Measurements from ENCODE around the gene IL23A. TPM values are rescaled to one million over a fixed set of nuclear protein-coding genes. Genes with fewer than 3 reads are reported as not detected.
A peak's percentile ranks its signal among the peaks of the same experiment; 100 is the strongest.

IL23A gene
- total and polyA plus RNA-seq, 2 of the 13 experiments (the other 11 are each of a cell fraction or from before 2014, with no cell fraction given) = 0.33 to 0.35 TPM

DNA sequence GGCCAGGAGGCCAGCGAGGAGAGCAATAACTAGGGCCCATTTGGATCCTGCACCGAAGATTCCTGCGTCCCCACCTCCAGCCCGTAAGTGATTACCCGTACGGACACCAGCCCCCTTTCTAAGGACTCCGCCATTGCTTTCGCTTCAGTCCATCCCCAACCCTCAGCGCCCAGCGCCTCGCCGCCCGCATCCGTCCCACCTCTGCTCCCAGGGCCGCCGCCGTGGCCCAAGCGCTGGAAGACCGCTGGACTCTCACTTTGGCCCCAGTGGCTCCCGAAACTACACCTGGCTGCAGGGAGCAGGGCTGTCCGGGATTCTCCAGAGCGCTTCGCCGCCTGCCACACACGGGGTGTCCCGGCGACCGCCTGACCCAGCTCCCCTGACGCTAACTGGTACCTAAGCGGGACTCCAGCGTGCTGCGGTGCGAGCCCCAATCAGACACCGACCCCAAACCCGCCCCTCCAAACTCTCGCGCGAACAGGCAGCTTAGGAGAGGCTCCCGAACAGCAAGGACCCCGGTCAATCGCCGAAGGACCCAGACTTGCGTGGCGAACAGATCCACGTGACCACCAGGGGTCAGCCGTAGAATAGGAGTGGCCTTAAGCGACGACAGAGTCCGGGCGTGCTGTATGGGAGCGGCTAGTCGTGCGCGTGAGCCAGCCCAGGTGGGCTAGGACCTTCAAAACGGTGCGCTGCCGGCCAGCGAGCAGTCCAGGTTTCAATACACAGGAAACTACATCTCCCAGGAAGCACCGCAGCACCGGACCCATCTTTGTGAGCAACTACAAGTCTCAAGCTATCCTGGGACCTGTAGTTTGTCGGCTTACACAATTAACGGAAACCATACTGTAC is 22.8 kb upstream of the IL23A start, which contains the start of gene CNPY2 (continued):
- TF ChIP-seq, protein P1, sequence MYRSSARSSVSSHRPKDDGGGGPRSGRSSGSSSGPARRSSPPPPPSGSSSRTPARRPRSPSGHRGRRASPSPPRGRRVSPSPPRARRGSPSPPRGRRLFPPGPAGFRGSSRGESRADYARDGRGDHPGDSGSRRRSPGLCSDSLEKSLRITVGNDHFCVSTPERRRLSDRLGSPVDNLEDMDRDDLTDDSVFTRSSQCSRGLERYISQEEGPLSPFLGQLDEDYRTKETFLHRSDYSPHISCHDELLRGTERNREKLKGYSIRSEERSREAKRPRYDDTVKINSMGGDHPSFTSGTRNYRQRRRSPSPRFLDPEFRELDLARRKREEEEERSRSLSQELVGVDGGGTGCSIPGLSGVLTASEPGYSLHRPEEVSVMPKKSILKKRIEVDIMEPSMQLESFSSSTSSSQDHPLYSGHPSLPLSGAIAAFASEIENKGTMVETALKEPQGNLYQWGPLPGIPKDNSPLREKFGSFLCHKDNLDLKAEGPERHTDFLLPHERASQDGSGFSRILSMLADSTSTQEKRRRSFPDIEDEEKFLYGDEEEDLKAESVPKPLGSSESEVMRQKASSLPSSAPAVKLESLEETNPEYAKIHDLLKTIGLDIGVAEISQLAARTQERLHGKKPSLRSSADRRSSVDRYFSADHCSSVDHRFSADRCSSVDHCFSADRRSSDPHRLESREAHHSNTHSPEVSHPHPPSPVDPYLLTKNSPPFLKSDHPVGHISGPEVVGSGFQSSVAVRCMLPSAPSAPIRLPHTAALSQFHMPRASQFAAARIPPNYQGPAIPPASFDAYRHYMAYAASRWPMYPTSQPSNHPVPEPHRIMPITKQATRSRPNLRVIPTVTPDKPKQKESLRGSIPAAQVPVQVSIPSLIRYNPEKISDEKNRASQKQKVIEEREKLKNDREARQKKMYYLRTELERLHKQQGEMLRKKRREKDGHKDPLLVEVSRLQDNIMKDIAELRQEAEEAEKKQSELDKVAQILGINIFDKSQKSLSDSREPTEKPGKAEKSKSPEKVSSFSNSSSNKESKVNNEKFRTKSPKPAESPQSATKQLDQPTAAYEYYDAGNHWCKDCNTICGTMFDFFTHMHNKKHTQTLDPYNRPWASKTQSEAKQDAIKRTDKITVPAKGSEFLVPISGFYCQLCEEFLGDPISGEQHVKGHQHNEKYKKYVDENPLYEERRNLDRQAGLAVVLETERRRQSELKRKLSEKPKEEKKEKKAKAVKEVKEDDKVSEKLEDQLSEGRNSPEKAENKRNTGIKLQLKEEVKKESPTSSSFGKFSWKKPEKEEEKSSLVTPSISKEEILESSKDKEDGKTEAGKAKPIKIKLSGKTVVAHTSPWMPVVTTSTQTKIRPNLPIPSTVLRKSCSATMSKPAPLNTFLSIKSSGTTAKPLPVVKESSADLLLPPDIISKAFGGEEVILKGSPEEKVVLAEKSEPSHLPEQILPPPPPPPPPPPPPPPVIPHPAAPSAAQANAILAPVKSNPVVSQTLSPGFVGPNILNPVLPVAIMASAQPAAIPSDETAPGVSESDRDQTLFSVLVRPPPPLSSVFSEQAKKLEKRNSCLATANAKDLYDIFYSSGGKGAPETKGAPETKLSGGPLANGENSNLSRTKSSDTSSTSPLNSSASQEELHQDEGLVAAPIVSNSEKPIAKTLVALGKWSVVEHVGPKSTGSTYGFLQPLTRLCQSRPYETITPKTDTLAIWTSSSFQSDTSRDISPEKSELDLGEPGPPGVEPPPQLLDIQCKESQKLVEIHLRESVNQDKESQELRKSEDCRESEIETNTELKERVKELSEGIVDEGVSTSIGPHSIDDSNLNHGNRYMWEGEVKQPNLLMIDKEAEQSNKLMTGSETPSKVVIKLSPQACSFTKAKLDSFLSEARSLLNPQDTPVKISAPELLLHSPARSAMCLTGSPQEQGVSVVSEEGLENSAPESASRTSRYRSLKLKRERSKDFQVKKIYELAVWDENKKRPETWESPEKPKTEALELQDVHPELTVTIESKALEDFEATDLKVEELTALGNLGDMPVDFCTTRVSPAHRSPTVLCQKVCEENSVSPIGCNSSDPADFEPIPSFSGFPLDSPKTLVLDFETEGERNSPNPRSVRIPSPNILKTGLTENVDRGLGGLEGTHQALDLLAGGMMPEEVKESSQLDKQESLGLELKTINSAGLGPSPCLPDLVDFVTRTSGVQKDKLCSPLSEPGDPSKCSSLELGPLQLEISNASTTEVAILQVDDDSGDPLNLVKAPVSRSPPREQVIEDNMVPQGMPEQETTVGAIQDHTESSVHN (CRISPR knock-in tag; IDR thresholded peaks at IDR 0.05) = 0 out of 2 replicates have a peak, but pooled peaks have one; percentile 19
- TF ChIP-seq ZNF33A (CRISPR knock-in tag; IDR thresholded peaks at IDR 0.05; ENCODE audit: borderline replicate concordance) = 0 out of 2 replicates have a peak, but pooled peaks have one; percentile 1
- TF ChIP-seq NFIB (CRISPR knock-in tag; IDR thresholded peaks at IDR 0.05; ENCODE audit: borderline replicate concordance) = 0 out of 2 replicates have a peak, but pooled peaks have one; percentile 59
- TF ChIP-seq, protein P2, sequence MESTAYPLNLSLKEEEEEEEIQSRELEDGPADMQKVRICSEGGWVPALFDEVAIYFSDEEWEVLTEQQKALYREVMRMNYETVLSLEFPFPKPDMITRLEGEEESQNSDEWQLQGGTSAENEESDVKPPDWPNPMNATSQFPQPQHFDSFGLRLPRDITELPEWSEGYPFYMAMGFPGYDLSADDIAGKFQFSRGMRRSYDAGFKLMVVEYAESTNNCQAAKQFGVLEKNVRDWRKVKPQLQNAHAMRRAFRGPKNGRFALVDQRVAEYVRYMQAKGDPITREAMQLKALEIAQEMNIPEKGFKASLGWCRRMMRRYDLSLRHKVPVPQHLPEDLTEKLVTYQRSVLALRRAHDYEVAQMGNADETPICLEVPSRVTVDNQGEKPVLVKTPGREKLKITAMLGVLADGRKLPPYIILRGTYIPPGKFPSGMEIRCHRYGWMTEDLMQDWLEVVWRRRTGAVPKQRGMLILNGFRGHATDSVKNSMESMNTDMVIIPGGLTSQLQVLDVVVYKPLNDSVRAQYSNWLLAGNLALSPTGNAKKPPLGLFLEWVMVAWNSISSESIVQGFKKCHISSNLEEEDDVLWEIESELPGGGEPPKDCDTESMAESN (CRISPR knock-in tag; conservative IDR thresholded peaks at IDR 0.05) = peak; percentile 97
- no peak for TF ChIP-seq ZNF3 (CRISPR knock-in tag; IDR thresholded peaks at IDR 0.05)
- TF ChIP-seq IKZF4 (CRISPR knock-in tag; IDR thresholded peaks at IDR 0.05; ENCODE audit: borderline replicate concordance, low read depth, not compliant biosample characterization) = peak; percentile 27
- TF ChIP-seq RBM39 (IDR thresholded peaks at IDR 0.05; ENCODE audit: low read depth, low read length, poor library complexity, severe bottlenecking) = peak; percentile 39
- TF ChIP-seq ARID3A (IDR thresholded peaks at IDR 0.05; ENCODE audit: low read depth, low read length) = no peak
- no peak for TF ChIP-seq ZNF570 (CRISPR knock-in tag; IDR thresholded peaks at IDR 0.05; ENCODE audit: borderline replicate concordance)
- no peak for TF ChIP-seq FOXM1 (CRISPR knock-in tag; IDR thresholded peaks at IDR 0.05)
- TF ChIP-seq JUND (CRISPR knock-in tag; IDR thresholded peaks at IDR 0.05) = no peak
- TF ChIP-seq ZNF10 (CRISPR knock-in tag; IDR thresholded peaks at IDR 0.05; ENCODE audit: borderline replicate concordance, low read depth) = no peak
- no peak for TF ChIP-seq FOXO1 (CRISPR knock-in tag; IDR thresholded peaks at IDR 0.05)
- no peak for TF ChIP-seq HMGA1 (CRISPR knock-in tag; conservative IDR thresholded peaks at IDR 0.05)
- peak; percentile 80 for TF ChIP-seq ZFY (CRISPR knock-in tag; IDR thresholded peaks at IDR 0.05)
- TF ChIP-seq GTF3A (CRISPR knock-in tag; conservative IDR thresholded peaks at IDR 0.05) = 0 out of 2 replicates have a peak, but pooled peaks have one; percentile 70
- TF ChIP-seq HMG20A (CRISPR knock-in tag; IDR thresholded peaks at IDR 0.05; ENCODE audit: borderline replicate concordance) = no peak

Measured in HepG2 (cell line).